ENCODE results near the gene BCL10. TPM values are rescaled to one million over a fixed set of nuclear protein-coding genes. Genes with fewer than 3 reads are reported as not detected.

The BCL10 gene
- total and polyA plus RNA-seq, 7 donors, result 2.9 to 10.9 (median 8.2) TPM

DNA sequence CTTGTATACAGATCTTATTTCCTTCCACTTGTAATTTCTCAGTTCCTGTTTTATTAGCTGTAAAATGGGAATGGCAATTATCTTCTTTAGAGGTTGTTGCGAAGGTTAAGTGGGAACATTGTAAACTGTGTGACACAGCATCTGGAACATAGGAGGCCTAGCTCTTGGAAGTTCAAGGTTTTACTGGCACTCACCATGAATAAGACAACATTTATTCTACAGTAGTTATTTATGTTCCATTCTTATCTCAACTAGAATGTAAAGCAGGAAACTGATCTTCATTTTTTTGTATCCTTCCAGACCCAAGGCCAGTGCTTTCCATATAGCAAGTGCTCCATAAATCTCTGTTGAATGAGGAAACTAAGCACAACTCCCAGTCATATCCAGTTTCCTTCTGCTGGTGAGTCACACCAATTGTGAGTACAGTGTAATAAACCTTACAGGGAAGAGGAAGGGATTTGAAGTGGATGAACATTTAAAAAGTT lies 1.4 kb downstream of the BCL10 start:
- intact Hi-C loops (cut with DNase I), result no loop called here
- 50 to 83% (median 73%) methylated on average over 1 of the region's 1 CpG for WGBS, 3 donors
- peaks cover 14% of the 10 kb centered on the region for H3K4me1 ChIP-seq

DNA sequence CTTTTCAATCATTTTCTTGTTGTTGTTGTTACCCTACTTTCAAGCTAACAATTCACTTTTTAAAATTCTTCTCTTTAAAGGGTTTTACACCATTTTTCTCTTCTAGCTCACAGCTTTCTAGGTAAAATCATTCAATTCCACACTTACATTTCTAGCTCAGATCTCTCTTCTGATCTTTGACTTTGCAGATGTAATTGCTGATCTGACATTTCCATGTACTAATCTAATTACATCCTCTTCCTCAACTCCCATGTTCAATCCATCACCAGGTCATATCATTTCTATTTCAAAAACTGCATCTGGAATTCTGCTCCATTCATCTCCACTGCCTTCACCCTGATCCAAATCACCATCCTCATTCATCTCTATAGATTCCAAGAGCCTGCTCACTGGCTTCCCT lies 3.0 kb downstream of the BCL10 start:
- H3K9me3 ChIP-seq, result no peaks in the 10 kb centered on the region
- H3K4me3 ChIP-seq, result no peak overlapping the region
- DNase-seq (no peak), ATAC-seq (no peak)
- peaks cover 5 to 37% of the 10 kb centered on the region in 2 donors for H3K36me3 ChIP-seq (ENCODE audit: insufficient read depth in 1 of 2, low read depth in 1 of 2)
- peaks cover 14% of the 10 kb centered on the region for H3K4me1 ChIP-seq
- TF ChIP-seq, protein P1, sequence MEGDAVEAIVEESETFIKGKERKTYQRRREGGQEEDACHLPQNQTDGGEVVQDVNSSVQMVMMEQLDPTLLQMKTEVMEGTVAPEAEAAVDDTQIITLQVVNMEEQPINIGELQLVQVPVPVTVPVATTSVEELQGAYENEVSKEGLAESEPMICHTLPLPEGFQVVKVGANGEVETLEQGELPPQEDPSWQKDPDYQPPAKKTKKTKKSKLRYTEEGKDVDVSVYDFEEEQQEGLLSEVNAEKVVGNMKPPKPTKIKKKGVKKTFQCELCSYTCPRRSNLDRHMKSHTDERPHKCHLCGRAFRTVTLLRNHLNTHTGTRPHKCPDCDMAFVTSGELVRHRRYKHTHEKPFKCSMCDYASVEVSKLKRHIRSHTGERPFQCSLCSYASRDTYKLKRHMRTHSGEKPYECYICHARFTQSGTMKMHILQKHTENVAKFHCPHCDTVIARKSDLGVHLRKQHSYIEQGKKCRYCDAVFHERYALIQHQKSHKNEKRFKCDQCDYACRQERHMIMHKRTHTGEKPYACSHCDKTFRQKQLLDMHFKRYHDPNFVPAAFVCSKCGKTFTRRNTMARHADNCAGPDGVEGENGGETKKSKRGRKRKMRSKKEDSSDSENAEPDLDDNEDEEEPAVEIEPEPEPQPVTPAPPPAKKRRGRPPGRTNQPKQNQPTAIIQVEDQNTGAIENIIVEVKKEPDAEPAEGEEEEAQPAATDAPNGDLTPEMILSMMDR (IDR thresholded peaks at IDR 0.05), result no peak
- H3K27me3 ChIP-seq (ENCODE audit: insufficient read depth in 3 of 3, low read length in 2 of 3), result no peaks in the 10 kb centered on the region
- H3K27ac ChIP-seq, result no peak overlapping the region
- intact Hi-C loops (cut with DNase I), result no loop called here

More for the DNA sequence above, 1.4 kb downstream of the BCL10 start:
- TF ChIP-seq, protein P1 (IDR thresholded peaks at IDR 0.05), result no peak
- Histone ChIP-seq H3K9me3 (no peaks in the 10 kb centered on the region), H3K27me3 (ENCODE audit: insufficient read depth in 3 of 3, low read length in 2 of 3) (no peaks in the 10 kb centered on the region), H3K27ac (peak overlapping the region; percentile 97), H3K4me3 (peak overlapping the region; percentile 87), H3K36me3 (ENCODE audit: insufficient read depth in 1 of 2, low read depth in 1 of 2) (peaks cover 0 to 21% of the 10 kb centered on the region in 2 donors)
- ATAC-seq, result peak in 2 of 4 donors; percentile 25 to 57
- no peak for DNase-seq

DNA sequence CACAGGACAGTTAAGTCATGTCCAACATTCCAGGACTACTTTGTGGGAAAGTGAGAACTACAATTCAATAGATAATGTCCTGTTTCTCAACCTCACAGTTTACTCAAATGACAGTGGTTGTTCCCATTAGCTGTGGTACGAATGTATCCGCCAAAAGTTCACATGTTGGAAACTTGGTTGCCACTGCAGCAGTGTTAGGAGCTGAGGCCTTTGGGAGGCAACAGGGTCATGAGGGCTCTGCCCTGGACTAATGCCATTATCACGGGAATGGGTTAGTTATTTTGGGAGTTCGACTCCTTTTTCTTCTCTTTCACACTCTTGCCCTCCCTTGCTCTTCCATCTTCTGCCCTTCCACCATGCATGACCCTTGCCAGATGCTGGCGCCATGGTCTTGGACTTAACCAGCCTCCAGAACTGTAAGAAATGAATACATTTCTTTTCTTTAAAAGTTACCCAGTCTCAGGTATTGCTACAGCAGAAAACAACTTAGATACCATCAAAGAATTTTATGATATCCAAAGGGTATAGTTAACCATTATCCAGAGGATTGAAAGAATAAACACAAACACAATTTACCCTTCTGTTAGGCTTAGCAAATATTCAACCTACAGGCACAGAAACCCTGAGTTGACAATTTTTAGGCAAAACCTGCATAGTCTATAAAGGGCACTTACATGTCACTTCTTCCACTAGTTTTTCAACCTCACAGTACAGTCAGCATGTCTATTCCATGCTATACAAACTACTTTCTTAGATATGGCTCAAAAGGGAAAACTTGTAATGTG lies 7.4 kb downstream of the BCL10 start:
- WGBS, 3 donors, result 73 to 85% (median 75%) methylated on average over 5 of the region's 5 CpGs
- TF ChIP-seq, protein P1 (IDR thresholded peaks at IDR 0.05), result no peak
- no peak for ATAC-seq
- H3K4me3 ChIP-seq, result no peak overlapping the region
- intact Hi-C loops (cut with DNase I), result loop anchor here in 1 of 2 donors (10.0 kb wide), 1 partner anchor 764 kb away; the partner anchor contains the start of genes GNG5 and SPATA1
- peaks cover 7 to 78% of the 10 kb centered on the region in 2 donors for H3K36me3 ChIP-seq (ENCODE audit: insufficient read depth in 1 of 2, low read depth in 1 of 2)
- H3K9me3 ChIP-seq, result no peaks in the 10 kb centered on the region
- no peak for DNase-seq
- no peak overlapping the region for H3K27ac ChIP-seq
- no peaks in the 10 kb centered on the region for H3K27me3 ChIP-seq (ENCODE audit: insufficient read depth in 3 of 3, low read length in 2 of 3)
- H3K4me1 ChIP-seq, result peaks cover under 1% of the 10 kb centered on the region

DNA sequence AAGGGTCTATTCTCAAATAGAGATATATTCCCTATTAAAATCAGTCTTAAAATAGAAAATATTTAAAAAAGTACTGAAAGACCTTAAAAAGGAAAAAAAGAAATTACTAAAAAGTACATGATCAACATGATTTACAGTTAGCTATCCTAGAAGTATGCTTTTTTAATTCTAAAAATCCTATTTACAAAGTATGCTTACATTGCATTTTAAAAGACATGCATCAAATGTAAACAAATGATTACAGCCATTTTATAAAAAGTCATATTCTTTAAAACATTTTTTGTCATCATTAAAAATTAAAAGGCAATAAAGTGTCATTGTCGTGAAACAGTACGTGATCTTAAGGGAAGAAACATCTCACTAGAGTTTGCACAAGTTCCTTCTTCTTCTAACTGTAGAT lies 9.1 kb downstream of the BCL10 start:
- ATAC-seq, result no peak
- 93 to 96% (median 94%) methylated on average over 2 of the region's 2 CpGs for WGBS, 3 donors

More for the DNA sequence above, 9.1 kb downstream of the BCL10 start:
- Histone ChIP-seq H3K4me1 (no peaks in the 10 kb centered on the region), H3K9me3 (no peaks in the 10 kb centered on the region), H3K27ac (no peak overlapping the region), H3K4me3 (no peak overlapping the region), H3K36me3 (ENCODE audit: insufficient read depth in 1 of 2, low read depth in 1 of 2) (peaks cover 7 to 80% of the 10 kb centered on the region in 2 donors), H3K27me3 (ENCODE audit: insufficient read depth in 3 of 3, low read length in 2 of 3) (no peaks in the 10 kb centered on the region)
- no peak for DNase-seq
- TF ChIP-seq, protein P1 (IDR thresholded peaks at IDR 0.05), result no peak
- intact Hi-C loops (cut with DNase I), result loop anchor here in 1 of 2 donors (10.0 kb wide), 1 partner anchor 763 kb away; the partner anchor contains the start of genes GNG5 and SPATA1
